IgD-negative memory B cell (primary cell): ENCODE data around the gene ABHD12. TPM values are rescaled to one million over a fixed set of nuclear protein-coding genes. Genes with fewer than 3 reads are reported as not detected.

Source experiments
- H3K27ac Mint-ChIP-seq, 3 donors: one replicate each; pipeline ENCODE4 v1.8.0; 2020 to 2022; ENCODE audit warnings: mild to moderate bottlenecking in 3 of 3, mixed read lengths in 3 of 3, moderate library complexity in 1 of 3
- H3K27me3 Mint-ChIP-seq: one replicate; pipeline ENCODE4 v1.8.0; 2021; ENCODE audit warnings: mixed read lengths
- H3K36me3 Mint-ChIP-seq: one replicate; pipeline ENCODE4 v1.8.0; 2020; ENCODE audit warnings: mild to moderate bottlenecking, mixed read lengths
- H3K4me1 Mint-ChIP-seq, 3 donors: one replicate each; pipeline ENCODE4 v1.8.0; 2020 to 2022; ENCODE audit warnings: mixed read lengths in 3 of 3, mild to moderate bottlenecking in 1 of 3
- H3K4me3 Mint-ChIP-seq, 4 donors: one replicate each; pipeline ENCODE4 v1.8.0; 2020 to 2022; ENCODE audit warnings: mild to moderate bottlenecking in 4 of 4, mixed read lengths in 4 of 4, moderate library complexity in 3 of 4
- H3K9me3 Mint-ChIP-seq, 3 donors: one replicate each; pipeline ENCODE4 v1.8.0; 2020 to 2021; ENCODE audit warnings: mixed read lengths in 3 of 3, mild to moderate bottlenecking in 1 of 3
- polyA plus RNA-seq: library from polyadenylated mRNA; unstranded; fragments of 300-500 nt; fragmentation: Illumina TruSeq; gene quantifications from one replicate; pipeline ENCODE4 v1.2.3, GENCODE V29; 2021

ABHD12 gene
- polyA plus RNA-seq, 1 donor from 2014 or later: 20.3 TPM

GRCh38 chr20:25397821-25398220 is 7.2 kb upstream of the ABHD12 start:
- H3K36me3 Mint-ChIP-seq: peaks cover 1% of the 10 kb centered on the region
- H3K9me3 Mint-ChIP-seq: peaks cover 0 to 5% (median 2%) of the 10 kb centered on the region in 3 donors
- H3K4me3 Mint-ChIP-seq: no peak overlapping the region
- H3K4me1 Mint-ChIP-seq: peaks cover 7% of the 10 kb centered on the region in 3 donors
- H3K27me3 Mint-ChIP-seq: peaks cover 11% of the 10 kb centered on the region
- no peak overlapping the region for H3K27ac Mint-ChIP-seq

GRCh38 chr20:25397096-25397495 is 6.5 kb upstream of the ABHD12 start:
- H3K27me3 Mint-ChIP-seq: peaks cover 11% of the 10 kb centered on the region
- no peak overlapping the region for H3K27ac Mint-ChIP-seq
- peak overlapping the region in 1 of 4 donors; percentile 25 for H3K4me3 Mint-ChIP-seq
- H3K36me3 Mint-ChIP-seq: peaks cover 1% of the 10 kb centered on the region
- H3K9me3 Mint-ChIP-seq: no peaks in the 10 kb centered on the region
- peaks cover 7% of the 10 kb centered on the region in 3 donors for H3K4me1 Mint-ChIP-seq

- H3K9me3 Mint-ChIP-seq: no peaks in the 10 kb centered on the region
- peaks cover 1% of the 10 kb centered on the region for H3K36me3 Mint-ChIP-seq
- H3K27ac Mint-ChIP-seq: no peak overlapping the region
- H3K27me3 Mint-ChIP-seq: peaks cover 9% of the 10 kb centered on the region
- H3K4me3 Mint-ChIP-seq: no peak overlapping the region
- H3K4me1 Mint-ChIP-seq: peaks cover 7 to 12% (median 11%) of the 10 kb centered on the region in 3 donors
Measured at GRCh38 chr20:25394996-25395395, 4.4 kb upstream of the ABHD12 start.

- Mint-ChIP-seq H3K36me3 (peaks cover 1% of the 10 kb centered on the region), H3K9me3 (no peaks in the 10 kb centered on the region), H3K4me1 (peaks cover 10 to 14% (median 13%) of the 10 kb centered on the region in 3 donors), H3K4me3 (peak overlapping the region in 1 of 4 donors; percentile 85), H3K27ac (no peak overlapping the region), H3K27me3 (peaks cover 9% of the 10 kb centered on the region)
Measured at GRCh38 chr20:25394276-25394675, 3.6 kb upstream of the ABHD12 start.

GRCh38 chr20:25389858-25390537 is 637 bp downstream of the ABHD12 start:
- peaks cover 2% of the 10 kb centered on the region for H3K27me3 Mint-ChIP-seq
- H3K27ac Mint-ChIP-seq: peak overlapping the region in 2 of 3 donors; percentile 16 to 23
- H3K4me1 Mint-ChIP-seq: peaks cover 14 to 21% (median 15%) of the 10 kb centered on the region in 3 donors
- peak overlapping the region; percentile 76 to 92 (median 83) for H3K4me3 Mint-ChIP-seq
- no peaks in the 10 kb centered on the region for H3K9me3 Mint-ChIP-seq
- peaks cover 4% of the 10 kb centered on the region for H3K36me3 Mint-ChIP-seq

GRCh38 chr20:25389401-25389857 is 1.2 kb downstream of the ABHD12 start:
- H3K27me3 Mint-ChIP-seq: peaks cover 2% of the 10 kb centered on the region
- peaks cover 13 to 21% (median 14%) of the 10 kb centered on the region in 3 donors for H3K4me1 Mint-ChIP-seq
- peak overlapping the region; percentile 76 to 92 (median 83) for H3K4me3 Mint-ChIP-seq
- H3K27ac Mint-ChIP-seq: peak overlapping the region in 2 of 3 donors; percentile 16 to 23
- H3K9me3 Mint-ChIP-seq: no peaks in the 10 kb centered on the region
- H3K36me3 Mint-ChIP-seq: peaks cover 6% of the 10 kb centered on the region

- Mint-ChIP-seq H3K4me3 (no peak overlapping the region), H3K36me3 (peaks cover 7% of the 10 kb centered on the region), H3K27me3 (no peaks in the 10 kb centered on the region), H3K4me1 (peaks cover 5 to 11% (median 10%) of the 10 kb centered on the region in 3 donors), H3K9me3 (peaks cover 0 to 2% (median 0%) of the 10 kb centered on the region in 3 donors), H3K27ac (no peak overlapping the region)
Measured at GRCh38 chr20:25382704-25383370, 7.8 kb downstream of the ABHD12 start.

GRCh38 chr20:25380945-25381614 is 9.6 kb downstream of the ABHD12 start:
- no peaks in the 10 kb centered on the region for H3K27me3 Mint-ChIP-seq
- H3K4me3 Mint-ChIP-seq: no peak overlapping the region
- H3K4me1 Mint-ChIP-seq: peaks cover 5 to 12% (median 8%) of the 10 kb centered on the region in 3 donors
- H3K27ac Mint-ChIP-seq: no peak overlapping the region
- peaks cover 10% of the 10 kb centered on the region for H3K36me3 Mint-ChIP-seq
- peaks cover 0 to 2% (median 0%) of the 10 kb centered on the region in 3 donors for H3K9me3 Mint-ChIP-seq

GRCh38 chr20:25378884-25379733 is 11.5 kb downstream of the ABHD12 start:
- Mint-ChIP-seq H3K9me3 (peaks cover 0 to 2% (median 2%) of the 10 kb centered on the region in 3 donors), H3K27ac (peak overlapping the region in 1 of 3 donors; percentile 60), H3K27me3 (no peaks in the 10 kb centered on the region), H3K36me3 (peaks cover 8% of the 10 kb centered on the region), H3K4me1 (peaks cover 4 to 12% (median 8%) of the 10 kb centered on the region in 3 donors), H3K4me3 (no peak overlapping the region)

- Mint-ChIP-seq H3K27ac (peak overlapping the region in 1 of 3 donors; percentile 35), H3K4me1 (peaks cover 4 to 12% (median 11%) of the 10 kb centered on the region in 3 donors), H3K27me3 (no peaks in the 10 kb centered on the region), H3K4me3 (no peak overlapping the region), H3K9me3 (peaks cover 0 to 2% (median 2%) of the 10 kb centered on the region in 3 donors), H3K36me3 (peaks cover 11% of the 10 kb centered on the region)
Measured at GRCh38 chr20:25378189-25378883, 12.3 kb downstream of the ABHD12 start.

GRCh38 chr20:25376886-25377285 is 13.7 kb downstream of the ABHD12 start:
- Mint-ChIP-seq H3K27ac (no peak overlapping the region), H3K4me1 (peaks cover 5 to 13% (median 12%) of the 10 kb centered on the region in 3 donors), H3K27me3 (no peaks in the 10 kb centered on the region), H3K9me3 (peaks cover 0 to 2% (median 2%) of the 10 kb centered on the region in 3 donors), H3K36me3 (peaks cover 12% of the 10 kb centered on the region), H3K4me3 (no peak overlapping the region)

- Mint-ChIP-seq H3K4me1 (peaks cover 11 to 19% (median 15%) of the 10 kb centered on the region in 3 donors), H3K36me3 (peaks cover 12% of the 10 kb centered on the region), H3K27ac (no peak overlapping the region), H3K27me3 (no peaks in the 10 kb centered on the region), H3K9me3 (peaks cover 0 to 2% (median 2%) of the 10 kb centered on the region in 3 donors), H3K4me3 (no peak overlapping the region)
Measured at GRCh38 chr20:25376236-25376635, 14.4 kb downstream of the ABHD12 start.

GRCh38 chr20:25374842-25375241 is 15.8 kb downstream of the ABHD12 start:
- peaks cover 0 to 2% (median 0%) of the 10 kb centered on the region in 3 donors for H3K9me3 Mint-ChIP-seq
- H3K36me3 Mint-ChIP-seq: peaks cover 12% of the 10 kb centered on the region
- peaks cover 11 to 19% (median 12%) of the 10 kb centered on the region in 3 donors for H3K4me1 Mint-ChIP-seq
- no peaks in the 10 kb centered on the region for H3K27me3 Mint-ChIP-seq
- H3K27ac Mint-ChIP-seq: no peak overlapping the region
- H3K4me3 Mint-ChIP-seq: no peak overlapping the region
